Glutamatergic neuron (in vitro differentiated cells): ENCODE results near the gene NR3C2. TPM values are rescaled to one million over a fixed set of nuclear protein-coding genes. Genes with fewer than 3 reads are reported as not detected.

Experiments used
- DNase-seq: peaks from one replicate; pipeline ENCODE4 v3.0.0; 2022
- H3K27ac Mint-ChIP-seq: one replicate; pipeline ENCODE4 v1.8.0; 2020; ENCODE audit warnings: mild to moderate bottlenecking, mixed read lengths, inconsistent platforms; ENCODE audit not compliant: unreplicated experiment
- H3K27me3 Mint-ChIP-seq: one replicate; pipeline ENCODE4 v1.8.0; 2020; ENCODE audit warnings: mild to moderate bottlenecking, moderate library complexity, mixed read lengths, inconsistent platforms; ENCODE audit not compliant: unreplicated experiment
- H3K36me3 Mint-ChIP-seq: one replicate; pipeline ENCODE4 v1.8.0; 2020; ENCODE audit warnings: mild to moderate bottlenecking, mixed read lengths, inconsistent platforms; ENCODE audit not compliant: unreplicated experiment
- H3K4me1 Mint-ChIP-seq: one replicate; pipeline ENCODE4 v1.8.0; 2020; ENCODE audit warnings: mild to moderate bottlenecking, low read depth, mixed read lengths, inconsistent platforms; ENCODE audit not compliant: unreplicated experiment
- H3K4me3 Mint-ChIP-seq: one replicate; pipeline ENCODE4 v1.8.0; 2020; ENCODE audit warnings: mild to moderate bottlenecking, mixed read lengths, inconsistent platforms; ENCODE audit not compliant: unreplicated experiment
- H3K9me3 Mint-ChIP-seq: one replicate; pipeline ENCODE4 v1.8.0; 2020; ENCODE audit warnings: mild to moderate bottlenecking, moderate library complexity, mixed read lengths, inconsistent platforms; ENCODE audit not compliant: unreplicated experiment
- total RNA-seq: library from RNA; stranded (reverse); fragmentation: NEBNext Ultra II Directional; extraction: Animal tissue kit (Norgen Biotek cat#: 25700); gene quantifications from one replicate; pipeline ENCODE4 v1.2.1, GENCODE V29; 2021; ENCODE audit not compliant: unreplicated experiment
- TF ChIP-seq, protein P1 (sequence below): fragments of 200-600 bp; sonication (generic); IDR thresholded peaks from one replicate; pipeline ENCODE4 v1.5.0; 2021; ENCODE audit not compliant: partially characterized antibody, unreplicated experiment

Gene NR3C2
- total RNA-seq, 1 donor from 2014 or later, result 0.29 TPM

DNA sequence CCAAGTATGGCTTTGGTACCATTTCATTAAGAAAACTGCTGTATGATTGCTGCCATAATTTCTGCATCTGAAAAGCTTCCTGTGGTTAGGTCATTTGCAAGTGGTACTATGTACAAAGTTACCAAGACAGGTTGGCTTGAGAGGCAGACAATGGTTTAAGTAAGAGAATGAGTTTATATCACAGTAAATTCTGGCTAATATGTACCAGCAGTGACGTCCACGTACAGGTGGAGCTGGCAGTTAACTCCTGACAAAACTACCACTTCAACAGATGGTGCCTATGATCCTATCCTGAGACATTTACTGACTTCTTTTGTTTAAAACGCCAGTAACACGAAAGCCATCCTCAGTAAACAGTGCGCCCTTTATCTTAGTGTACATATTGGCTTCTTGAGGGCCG, 198.4 kb downstream of the NR3C2 start:
- no peak overlapping the region for H3K27ac Mint-ChIP-seq
- TF ChIP-seq, protein P1, sequence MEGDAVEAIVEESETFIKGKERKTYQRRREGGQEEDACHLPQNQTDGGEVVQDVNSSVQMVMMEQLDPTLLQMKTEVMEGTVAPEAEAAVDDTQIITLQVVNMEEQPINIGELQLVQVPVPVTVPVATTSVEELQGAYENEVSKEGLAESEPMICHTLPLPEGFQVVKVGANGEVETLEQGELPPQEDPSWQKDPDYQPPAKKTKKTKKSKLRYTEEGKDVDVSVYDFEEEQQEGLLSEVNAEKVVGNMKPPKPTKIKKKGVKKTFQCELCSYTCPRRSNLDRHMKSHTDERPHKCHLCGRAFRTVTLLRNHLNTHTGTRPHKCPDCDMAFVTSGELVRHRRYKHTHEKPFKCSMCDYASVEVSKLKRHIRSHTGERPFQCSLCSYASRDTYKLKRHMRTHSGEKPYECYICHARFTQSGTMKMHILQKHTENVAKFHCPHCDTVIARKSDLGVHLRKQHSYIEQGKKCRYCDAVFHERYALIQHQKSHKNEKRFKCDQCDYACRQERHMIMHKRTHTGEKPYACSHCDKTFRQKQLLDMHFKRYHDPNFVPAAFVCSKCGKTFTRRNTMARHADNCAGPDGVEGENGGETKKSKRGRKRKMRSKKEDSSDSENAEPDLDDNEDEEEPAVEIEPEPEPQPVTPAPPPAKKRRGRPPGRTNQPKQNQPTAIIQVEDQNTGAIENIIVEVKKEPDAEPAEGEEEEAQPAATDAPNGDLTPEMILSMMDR, result no peak
- H3K9me3 Mint-ChIP-seq, result no peaks in the 10 kb centered on the region
- H3K4me3 Mint-ChIP-seq, result no peak overlapping the region
- H3K27me3 Mint-ChIP-seq, result no peaks in the 10 kb centered on the region
- no peak for DNase-seq
- peaks cover 1% of the 10 kb centered on the region for H3K4me1 Mint-ChIP-seq
- no peaks in the 10 kb centered on the region for H3K36me3 Mint-ChIP-seq

DNA sequence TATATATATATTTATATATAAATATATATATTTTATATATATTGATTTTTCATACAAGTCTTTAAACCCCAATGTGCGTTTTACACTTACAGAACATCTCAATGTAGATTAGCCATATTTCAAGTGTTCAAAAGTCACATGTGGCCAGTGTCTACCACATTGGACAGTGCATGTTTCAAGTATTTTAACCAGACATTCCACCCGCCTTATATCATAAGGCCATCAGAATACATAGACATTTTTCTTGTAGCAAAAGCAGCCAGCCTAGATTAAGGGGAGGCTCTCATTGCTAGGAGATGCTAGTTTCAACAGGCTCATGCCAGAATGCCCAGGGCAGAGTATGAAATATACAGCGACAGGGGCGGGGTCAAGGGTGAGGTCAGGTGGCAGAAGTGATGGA, 202.0 kb downstream of the NR3C2 start:
- Mint-ChIP-seq H3K4me3 (no peak overlapping the region), H3K36me3 (no peaks in the 10 kb centered on the region), H3K9me3 (no peaks in the 10 kb centered on the region), H3K4me1 (peaks cover 5% of the 10 kb centered on the region), H3K27ac (no peak overlapping the region), H3K27me3 (no peaks in the 10 kb centered on the region)
- no peak for DNase-seq
- TF ChIP-seq, protein P1, result no peak

DNA sequence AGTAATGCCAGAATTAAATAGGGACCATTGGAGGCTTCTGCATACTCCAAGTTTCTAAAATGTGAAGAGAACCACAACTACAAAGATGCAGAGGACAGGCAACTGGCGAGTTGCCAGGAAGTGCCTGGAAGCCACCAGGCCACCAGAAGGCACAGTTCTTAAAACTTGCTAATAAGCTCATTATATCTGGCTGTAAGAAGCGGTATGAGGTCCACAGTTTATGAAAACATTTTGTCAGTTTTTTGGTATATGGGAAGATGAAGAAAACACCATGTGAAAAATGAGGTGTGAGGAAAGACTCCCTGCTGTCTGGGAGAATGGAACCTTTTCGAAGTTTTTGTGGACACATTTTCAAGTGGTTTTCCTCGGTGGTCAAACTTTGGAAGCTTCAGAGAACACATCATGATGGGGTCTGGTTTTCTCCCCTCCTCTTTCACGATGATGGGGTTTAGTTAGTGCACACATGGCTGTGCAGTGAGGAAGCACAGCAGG, 202.7 kb downstream of the NR3C2 start:
- no peak overlapping the region for H3K4me3 Mint-ChIP-seq
- no peak overlapping the region for H3K27ac Mint-ChIP-seq
- no peaks in the 10 kb centered on the region for H3K36me3 Mint-ChIP-seq
- H3K4me1 Mint-ChIP-seq, result peaks cover 5% of the 10 kb centered on the region
- TF ChIP-seq, protein P1, result no peak
- no peaks in the 10 kb centered on the region for H3K9me3 Mint-ChIP-seq
- H3K27me3 Mint-ChIP-seq, result no peaks in the 10 kb centered on the region
- DNase-seq, result no peak

DNA sequence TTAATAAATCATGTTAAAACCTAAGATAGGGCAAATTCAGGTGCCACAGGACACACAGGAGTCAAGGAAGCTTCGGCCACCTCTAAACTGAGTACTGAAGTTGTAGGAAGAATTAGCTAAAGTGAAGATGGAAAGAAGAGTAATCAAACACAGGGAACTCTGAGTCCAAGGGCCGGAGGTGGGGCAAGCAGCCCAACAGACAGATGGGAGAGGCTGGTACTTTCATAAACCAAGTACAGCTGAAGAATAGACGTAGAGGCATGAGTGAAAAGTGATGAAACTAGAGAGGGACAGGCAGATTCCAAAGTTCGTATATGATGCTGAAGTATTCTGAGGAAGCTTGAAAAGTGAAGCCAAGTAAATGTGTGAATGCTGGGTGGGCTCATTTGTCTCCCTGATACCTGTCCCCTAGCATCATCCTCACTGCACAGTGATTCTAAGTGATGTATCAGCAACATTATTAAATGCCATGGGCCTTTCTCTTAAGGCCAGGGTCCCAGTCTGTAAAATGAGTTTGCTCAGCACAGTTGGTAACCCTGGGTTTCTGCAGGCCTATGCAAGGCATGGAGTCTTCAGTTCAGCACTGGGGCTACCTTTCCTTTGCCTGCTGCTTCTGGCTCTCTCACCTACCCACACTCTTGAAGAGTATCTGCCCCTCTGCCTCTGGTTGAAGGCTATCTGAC, 203.3 kb downstream of the NR3C2 start:
- no peak for DNase-seq
- peaks cover 5% of the 10 kb centered on the region for H3K4me1 Mint-ChIP-seq
- H3K27me3 Mint-ChIP-seq, result no peaks in the 10 kb centered on the region
- H3K36me3 Mint-ChIP-seq, result no peaks in the 10 kb centered on the region
- H3K4me3 Mint-ChIP-seq, result no peak overlapping the region
- TF ChIP-seq, protein P1, result no peak
- H3K9me3 Mint-ChIP-seq, result no peaks in the 10 kb centered on the region
- H3K27ac Mint-ChIP-seq, result no peak overlapping the region

DNA sequence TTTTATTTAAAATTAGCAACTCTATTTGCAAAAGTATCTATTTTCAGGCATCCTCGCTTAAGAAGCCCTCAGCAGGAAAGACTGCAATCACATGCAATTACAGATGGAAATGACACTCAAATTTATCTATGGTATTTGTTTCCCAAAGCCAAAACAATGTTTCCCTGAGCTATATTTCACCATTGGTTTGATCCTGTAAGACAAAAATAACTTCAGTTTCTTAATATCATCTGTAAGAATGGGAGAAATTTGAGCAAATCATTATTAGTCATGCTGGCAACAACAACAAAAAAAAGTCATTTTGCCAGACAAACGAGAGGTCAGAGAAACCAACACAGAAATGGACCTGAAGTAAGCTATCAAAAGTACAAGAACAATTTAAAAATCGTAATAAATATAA, 204.1 kb downstream of the NR3C2 start:
- no peak for DNase-seq
- H3K36me3 Mint-ChIP-seq, result peaks cover under 1% of the 10 kb centered on the region
- no peak overlapping the region for H3K4me3 Mint-ChIP-seq
- TF ChIP-seq, protein P1, result no peak
- H3K9me3 Mint-ChIP-seq, result no peaks in the 10 kb centered on the region
- H3K27me3 Mint-ChIP-seq, result no peaks in the 10 kb centered on the region
- H3K27ac Mint-ChIP-seq, result no peak overlapping the region
- peaks cover 5% of the 10 kb centered on the region for H3K4me1 Mint-ChIP-seq
